Lung microvascular endothelial cell (primary cell): ENCODE data around the gene HSPA12A. TPM values are rescaled to one million over a fixed set of nuclear protein-coding genes. Genes with fewer than 3 reads are reported as not detected.
A peak's percentile ranks its signal among the peaks of the same experiment; 100 is the strongest.

Source experiments
- DNase-seq, 2 donors: peaks; one replicate each; pipeline versions ENCODE4 v3.0.0 to v3.0.0-alpha.2; 2010; ENCODE audit warnings: low read depth in 2 of 2
- total RNA-seq: library from RNA; depleted of rRNA; stranded (reverse); fragments of >200 nt; gene quantifications from 2 replicates; pipeline ENCODE4 v1.2.1, GENCODE V29; 2014

The HSPA12A gene
- total RNA-seq, 1 donor from 2014 or later, result 0.79 TPM

DNA sequence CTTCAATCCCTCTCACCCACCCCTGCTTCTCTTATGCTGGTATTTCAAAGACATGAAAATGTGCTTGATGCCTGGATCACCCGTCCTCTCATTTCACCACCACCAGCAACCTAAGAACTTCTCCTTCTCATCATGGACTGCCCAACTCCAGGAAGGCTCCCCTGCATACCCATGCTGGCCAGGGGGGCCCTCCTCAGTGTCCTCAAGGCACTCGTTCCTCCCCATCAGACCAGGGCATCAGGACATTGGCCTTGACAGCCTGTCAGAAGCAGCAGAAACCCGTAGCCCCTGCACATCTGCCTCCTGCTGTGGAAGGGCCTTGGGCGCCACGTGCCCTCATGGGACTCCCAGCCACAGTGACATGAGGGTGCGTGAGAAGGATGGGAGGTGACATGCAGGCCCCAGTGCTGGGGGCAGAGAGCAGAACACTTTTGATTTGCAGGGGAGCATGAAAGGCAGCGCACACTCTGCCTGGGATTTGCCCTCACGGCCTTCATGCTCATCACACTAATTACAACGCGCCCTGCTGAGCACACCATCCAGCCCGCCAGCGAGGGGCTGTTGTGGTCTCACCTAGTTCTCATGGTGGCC is 1.9 kb upstream of the HSPA12A start:
- DNase-seq, result no peak

- DNase-seq, result no peak
These were observed 1.1 kb upstream of the HSPA12A start for GRCh38 chr10:116743266-116744064.

GRCh38 chr10:116741391-116742351 is 695 bp downstream of the HSPA12A start:
- DNase-seq, result peak in 1 of 2 donors; percentile 9

DNA sequence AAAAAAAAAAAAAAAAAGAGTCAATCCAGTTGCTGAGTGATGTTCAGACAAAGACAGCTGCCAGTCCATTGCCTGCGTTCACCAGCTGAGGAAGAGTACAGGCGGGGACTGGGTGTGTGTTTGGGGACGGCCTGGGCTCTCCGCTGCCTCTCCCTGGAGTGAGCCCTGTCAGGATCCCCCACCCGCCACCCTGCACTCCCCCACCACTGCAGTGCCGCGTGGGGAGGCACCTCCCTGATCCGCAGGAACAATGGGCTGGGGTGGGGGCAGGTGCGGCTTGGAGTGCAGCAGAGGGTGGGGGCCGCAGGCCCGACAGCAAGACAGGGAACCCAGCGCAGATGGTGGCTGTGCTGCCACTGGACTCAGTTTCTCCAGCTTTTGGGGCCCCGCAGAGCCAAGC is 1.4 kb downstream of the HSPA12A start:
- no peak for DNase-seq

DNA sequence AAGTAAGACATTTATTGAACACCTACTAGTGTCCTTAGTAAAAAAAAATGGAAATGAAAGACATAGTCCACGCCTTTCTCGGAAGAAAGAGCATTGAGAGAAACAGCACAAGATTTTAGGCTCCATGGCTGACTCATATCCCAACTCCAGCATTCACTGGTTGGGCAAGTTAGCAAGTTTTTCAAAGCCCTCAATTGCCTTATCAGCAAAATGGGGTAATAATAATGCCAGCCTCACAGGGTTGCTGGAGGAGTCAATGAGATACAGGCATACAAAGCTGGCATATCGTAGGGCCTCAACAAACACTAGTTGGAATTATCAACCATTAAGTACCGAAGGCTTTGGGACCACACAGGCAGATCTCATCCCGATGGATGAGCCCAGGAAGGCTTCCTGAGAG is 4.0 kb downstream of the HSPA12A start:
- no peak for DNase-seq

- DNase-seq, result no peak
These were observed 4.6 kb downstream of the HSPA12A start for GRCh38 chr10:116737627-116738327.

DNA sequence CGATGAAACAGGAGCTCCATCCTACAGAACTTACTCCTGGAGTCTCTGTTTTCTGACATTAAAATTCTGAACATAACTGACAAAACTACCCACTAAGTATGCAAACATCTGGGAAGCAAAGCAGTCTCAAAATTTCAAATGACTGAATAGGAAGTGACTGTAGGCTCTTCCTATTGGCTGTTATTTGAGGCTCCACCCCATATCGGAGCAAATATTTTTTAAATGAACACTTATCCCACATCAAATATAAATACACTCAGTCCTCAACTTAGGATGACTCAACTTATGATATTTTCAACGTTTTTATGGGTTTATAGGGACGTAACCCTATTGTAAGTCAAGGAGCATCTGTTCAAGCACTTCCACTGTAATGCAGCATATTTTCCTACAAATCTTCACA is 8.8 kb downstream of the HSPA12A start:
- DNase-seq, result no peak

GRCh38 chr10:116732573-116732972 is 9.8 kb downstream of the HSPA12A start:
- no peak for DNase-seq

DNA sequence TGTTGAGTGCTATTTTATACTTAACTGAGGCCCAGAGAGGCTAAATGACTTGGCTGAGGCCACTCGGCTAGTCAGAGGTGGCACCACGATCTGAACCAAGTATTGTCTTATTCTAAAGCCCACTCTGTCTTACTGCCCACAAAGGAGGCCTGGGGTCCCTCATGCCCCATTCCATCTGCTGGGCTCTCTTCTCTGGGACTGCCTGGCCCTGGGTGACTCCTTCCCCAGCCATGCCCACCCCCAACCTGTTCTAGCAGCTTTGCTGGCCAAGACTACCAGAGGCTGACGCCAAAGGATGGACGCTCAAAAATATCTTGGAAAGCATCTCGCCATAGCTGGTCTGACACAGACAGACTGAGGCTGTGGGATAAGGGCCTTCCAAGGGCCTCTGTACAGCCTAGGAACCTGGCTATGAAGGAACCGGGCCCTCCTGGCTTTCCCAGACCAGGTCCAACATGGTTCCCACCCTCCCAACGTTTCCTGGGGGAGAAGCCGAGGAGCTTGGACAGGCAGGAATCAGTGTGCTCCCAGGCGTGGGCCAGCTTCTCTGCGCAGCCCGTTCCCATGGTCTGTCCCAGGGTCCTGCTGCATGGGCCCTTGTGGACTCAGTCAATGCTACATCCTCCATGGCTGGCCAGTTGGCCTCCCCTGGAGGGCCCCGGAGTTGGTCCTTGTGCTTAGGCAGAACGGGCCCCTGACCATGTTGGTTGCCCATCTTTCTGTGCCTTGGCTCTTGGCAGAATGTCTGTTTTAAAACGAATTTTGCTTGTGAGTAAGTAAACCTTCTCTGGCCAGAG is 11.7 kb downstream of the HSPA12A start:
- no peak for DNase-seq

- DNase-seq, result no peak
These were observed 13.1 kb downstream of the HSPA12A start for GRCh38 chr10:116729243-116729642.

DNA sequence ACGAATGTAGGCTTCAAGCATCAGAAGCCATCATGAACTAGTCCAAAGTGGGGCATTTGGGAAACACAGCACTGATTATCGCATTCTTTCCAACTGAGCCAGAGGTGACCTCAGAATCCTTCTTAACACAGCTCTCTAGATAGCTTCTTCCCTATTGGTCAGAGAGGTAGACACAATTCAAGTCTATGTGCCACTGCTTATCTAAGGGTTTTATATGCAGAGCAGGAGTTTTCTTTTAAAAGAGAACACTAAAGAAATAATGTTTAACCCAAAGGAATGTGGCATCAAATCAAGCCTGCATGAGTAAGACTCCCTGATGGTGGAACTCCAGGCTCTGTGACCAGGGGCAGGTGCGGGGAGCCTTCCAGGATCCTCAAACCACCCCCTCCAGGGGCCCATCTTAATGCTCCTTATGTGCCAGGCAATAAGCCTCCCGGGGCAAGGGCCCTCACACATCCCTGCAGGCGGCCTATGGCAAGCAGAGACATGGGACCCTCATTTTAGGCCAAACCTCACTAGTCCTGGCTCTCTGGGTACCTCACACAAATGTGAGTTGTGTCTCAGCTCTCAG is 13.8 kb downstream of the HSPA12A start:
- DNase-seq, result no peak

- DNase-seq, result no peak
These were observed 18.7 kb downstream of the HSPA12A start for GRCh38 chr10:116723428-116724281.

GRCh38 chr10:116722736-116723427 is 19.5 kb downstream of the HSPA12A start:
- no peak for DNase-seq

- no peak for DNase-seq
These were observed 20.6 kb downstream of the HSPA12A start for GRCh38 chr10:116721547-116722392.

DNA sequence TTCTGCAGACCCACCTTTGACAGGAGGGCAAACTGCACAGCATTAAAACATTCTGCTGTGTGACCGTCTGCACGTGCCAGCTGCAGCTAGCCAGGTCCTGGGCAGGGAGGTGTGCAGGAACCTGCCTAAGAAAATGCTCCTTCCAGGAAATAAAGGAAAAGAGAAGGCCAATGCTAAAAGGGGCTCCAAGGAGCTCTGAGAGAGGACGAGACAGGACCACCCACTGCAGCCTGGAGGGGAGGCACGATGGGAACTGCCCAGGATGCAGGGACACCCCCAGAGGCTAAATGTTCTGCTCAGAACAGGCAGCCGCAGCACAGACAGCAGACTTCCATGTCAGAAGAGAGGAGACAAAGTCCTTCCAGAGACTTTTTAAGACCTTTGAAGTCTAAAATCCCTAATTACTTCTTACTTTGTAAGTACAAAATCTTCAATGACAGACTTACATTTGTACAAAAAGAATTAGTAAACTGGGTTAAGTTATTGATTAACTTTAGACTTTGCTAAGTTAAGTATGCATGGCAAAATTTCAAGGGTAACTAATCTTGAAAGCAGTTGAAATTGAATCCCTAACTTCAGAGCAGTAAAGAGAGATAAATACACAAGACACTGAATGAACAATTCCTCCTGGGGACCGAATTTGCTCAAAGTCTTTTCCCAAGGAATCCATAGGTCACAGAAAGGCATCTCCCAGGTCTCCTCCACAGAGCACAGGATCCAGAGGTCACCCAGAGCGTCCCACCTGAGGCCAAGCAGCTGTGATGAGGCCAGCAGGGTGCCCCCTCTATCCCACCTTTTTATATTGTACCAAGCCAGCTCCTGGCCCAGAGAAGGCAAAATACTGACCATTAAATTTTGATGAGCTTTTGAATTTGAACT is 21.5 kb downstream of the HSPA12A start:
- no peak for DNase-seq

- DNase-seq, result no peak
These were observed 22.1 kb downstream of the HSPA12A start for GRCh38 chr10:116720241-116720643.

- DNase-seq, result no peak
These were observed 22.6 kb downstream of the HSPA12A start for GRCh38 chr10:116719804-116720203.
